HepG2 (cell line): ENCODE measurements around the gene DDAH1. TPM values are rescaled to one million over a fixed set of nuclear protein-coding genes. Genes with fewer than 3 reads are reported as not detected.

Experiments used
- ATAC-seq: fragments of 200-7000 bp; cut with Tn5 transposase; 3 replicates; pipeline ENCODE4 v1.9.1; 2020; ENCODE audit warnings: mild to moderate bottlenecking, moderate library complexity
- BruUV-seq: library from RNA; stranded (reverse); fragments of 400-500 nt; replicated peaks from 2 replicates; lab custom pipeline; 2021; lab: Mats Ljungman, UMichigan
- CTCF ChIA-PET: fragments of 300-600 bp; formaldehyde crosslinking; extraction: SDS; loops from one replicate; lab custom pipeline; 2021; ENCODE audit warnings: low total read pairs, inconsistent platforms, low intra/inter-chr PET ratio; lab: Yijun Ruan, JAX
- POLR2A ChIA-PET: fragments of 350-600 bp; sonication (Branson Sonifier 250); formaldehyde crosslinking; loops from one replicate; lab custom pipeline; 2020; ENCODE audit warnings: antibody characterized with exemption, inconsistent platforms; lab: Yijun Ruan, JAX
- DNase-seq: peaks from one replicate; pipeline ENCODE4 v3.0.0-alpha.2; 2015; ENCODE audit warnings: low spot score
- FAIRE-seq: peaks from 3 replicates; lab custom pipeline; 2011; peaks lifted over from hg19 to GRCh38; lab: Jason Lieb, UNC
- H2AFZ ChIP-seq: one replicate; pipeline ENCODE4 v1.6.1; 2011; ENCODE audit warnings: low read length, inconsistent platforms
- H3K27ac ChIP-seq: fragments of 300-600 bp; 3 replicates; pipeline ENCODE4 v1.8.0; 2011; ENCODE audit warnings: mixed run types, mild to moderate bottlenecking, mixed read lengths, low read length, inconsistent platforms; ENCODE audit not compliant: insufficient read depth; ENCODE audit errors: extremely low read length
- H3K27me3 ChIP-seq, 2 experiments: fragments of 200-600 bp in 1 of 2; 2 replicates in 1 of 2; 3 replicates in 1 of 2; pipeline versions ENCODE4 v1.6.0 to v1.8.0; 2011; ENCODE audit warnings: low read length in 2 of 2, mild to moderate bottlenecking in 2 of 2, moderate library complexity in 2 of 2, inconsistent platforms in 1 of 2; ENCODE audit not compliant: insufficient read depth in 2 of 2, control insufficient read depth in 1 of 2
- H3K36me3 ChIP-seq, 2 experiments: fragments of 200-600 bp in 1 of 2; replicated peaks in 1 of 2; 2 replicates in 1 of 2; 3 replicates in 1 of 2; pipeline versions ENCODE4 v1.5.1 to v1.8.0; 2011; ENCODE audit warnings: low read length in 2 of 2, inconsistent platforms in 1 of 2; ENCODE audit not compliant: insufficient read depth in 2 of 2, control insufficient read depth in 1 of 2
- H3K4me1 ChIP-seq: 2 replicates; pipeline ENCODE4 v1.5.1; 2012; ENCODE audit warnings: low read length, inconsistent platforms; ENCODE audit not compliant: insufficient read depth
- H3K4me2 ChIP-seq: 2 replicates; pipeline ENCODE4 v1.6.0; 2011; ENCODE audit warnings: low read depth, low read length, inconsistent platforms
- H3K4me3 ChIP-seq, 3 experiments: fragments of 200-600 bp in 1 of 3; sonication (generic), shearing (Covaris generic) in 1 of 3; replicated peaks in 1 of 3; 2 replicates each; pipeline ENCODE4 v1.5.1; 2011 to 2016; ENCODE audit warnings: low read length in 3 of 3, inconsistent platforms in 2 of 3, low read depth in 2 of 3, mild to moderate bottlenecking in 2 of 3, control low read depth in 1 of 3, mixed read lengths in 1 of 3; ENCODE audit not compliant: insufficient read depth in 1 of 3
- H3K79me2 ChIP-seq: one replicate; pipeline ENCODE4 v1.6.1; 2011; ENCODE audit warnings: low read length, inconsistent platforms; ENCODE audit not compliant: insufficient read depth
- H3K9ac ChIP-seq: 2 replicates; pipeline ENCODE4 v1.6.0; 2011; ENCODE audit warnings: mild to moderate bottlenecking, low read depth, low read length, inconsistent platforms; ENCODE audit not compliant: insufficient read depth
- H3K9me3 ChIP-seq: 2 replicates; pipeline ENCODE4 v1.5.1; 2012; ENCODE audit warnings: mild to moderate bottlenecking, low read length
- H4K20me1 ChIP-seq: 2 replicates; pipeline ENCODE4 v1.6.0; 2011; ENCODE audit warnings: inconsistent platforms, mild to moderate bottlenecking, low read length, moderate library complexity; ENCODE audit not compliant: insufficient read depth
- GABPA ChIP-seq, 2 experiments: IDR thresholded peaks; 2 replicates each; pipeline ENCODE4 v1.6.1; 2011 to 2016; ENCODE audit warnings: low read depth in 2 of 2, low read length in 1 of 2, missing biosample characterization in 1 of 2, missing genetic modification characterization in 1 of 2
- PATZ1 ChIP-seq: sonication (generic); formaldehyde crosslinking; IDR thresholded peaks from 2 replicates; pipeline ENCODE4 v1.4.0; 2020; ENCODE audit warnings: missing genetic modification reagents
- RORA ChIP-seq: sonication (generic); formaldehyde crosslinking; IDR thresholded peaks from 2 replicates; pipeline ENCODE4 v1.5.0; 2020; ENCODE audit warnings: mild to moderate bottlenecking, missing genetic modification reagents, moderate library complexity
- THAP11 ChIP-seq: IDR thresholded peaks from 2 replicates; pipeline ENCODE4 v1.6.1; 2016; ENCODE audit warnings: missing biosample characterization, missing genetic modification reagents
- ZBTB40 ChIP-seq, 2 experiments: fragments of 450-650 bp in 1 of 2; sonication (generic) in 1 of 2; formaldehyde crosslinking in 1 of 2; IDR thresholded peaks; 2 replicates each; pipeline versions ENCODE4 v1.6.1 to v1.8.0; 2016 to 2022; ENCODE audit warnings: antibody characterized with exemption in 1 of 2, mild to moderate bottlenecking in 1 of 2, missing genetic modification reagents in 1 of 2
- ZNF143 ChIP-seq: sonication (generic); formaldehyde crosslinking; IDR thresholded peaks from 2 replicates; pipeline ENCODE4 v1.4.0; 2020; ENCODE audit warnings: missing genetic modification reagents
- ZNF878 ChIP-seq: sonication (generic); formaldehyde crosslinking; IDR thresholded peaks from 2 replicates; pipeline ENCODE4 v1.8.1; 2023; ENCODE audit warnings: mild to moderate bottlenecking, missing genetic modification reagents, moderate library complexity
- WGBS: methylation state at CpG from one replicate; pipeline ENCODE4 v1.1.6; 2017; ENCODE audit warnings: low lambda C conversion rate; 5-methylcytosine and 5-hydroxymethylcytosine counted together
- in situ Hi-C: cut with HindIII; loops from 2 replicates; pipeline ENCODE4 v1.10.0; 2017; ENCODE audit warnings: low pct_unique_long_range_greater_than_20kb; ENCODE audit not compliant: extremely low pct_ligation_motif_present
- intact Hi-C: fragments of 100-400 bp; cut with micrococcal nuclease; formaldehyde crosslinking; loops from one replicate; pipeline ENCODE4 v1.10.0; 2022; ENCODE audit not compliant: unreplicated experiment
- polyA plus RNA-seq, 8 experiments: library from polyadenylated mRNA; depleted of rRNA in 3 of 8; stranded (reverse) in 7 of 8; unstranded in 1 of 8; fragments of >200 nt; fragmentation: Illumina TruSeq in 4 of 8; extraction: Trizol in 4 of 8; gene quantifications; 2 replicates each; pipeline versions ENCODE4 v1.2.1 to v1.2.3, GENCODE V29; 2011 to 2016; ENCODE audit warnings: low read depth in 4 of 8, missing spikeins in 1 of 8, mixed read lengths in 1 of 8; ENCODE audit not compliant: insufficient read depth in 1 of 8
- total RNA-seq, 5 experiments: library from RNA; depleted of rRNA; stranded (reverse); fragments of >200 nt; fragmentation: Illumina TruSeq; extraction: Trizol; gene quantifications; 2 replicates each; pipeline ENCODE4 v1.2.3, GENCODE V29; 2016; ENCODE audit warnings: low read depth in 1 of 5

DDAH1 gene
- total and polyA plus RNA-seq, 2 of the 13 experiments (the other 11 are each of a cell fraction or from before 2014, with no cell fraction given) = 39.7 to 64.4 TPM

GRCh38 chr1:85303440-85304162, 161.4 kb downstream of the DDAH1 start:
- no peaks in the 10 kb centered on the region for H3K36me3 ChIP-seq
- H2AFZ ChIP-seq = no peak overlapping the region
- 0 out of 5 replicates have a peak, but pooled peaks cover 0 to 4% of the 10 kb centered on the region in 2 experiments for H3K27me3 ChIP-seq
- H3K79me2 ChIP-seq = no peaks in the 10 kb centered on the region
- H3K9me3 ChIP-seq = no peaks in the 10 kb centered on the region
- TF ChIP-seq GABPA (IDR thresholded peaks at IDR 0.05; ENCODE audit: low read depth, low read length) = no peak
- peak; percentile 66 for TF ChIP-seq GABPA (CRISPR knock-in tag; IDR thresholded peaks at IDR 0.05; ENCODE audit: low read depth)
- 0 out of 2 replicates have a peak, but pooled peaks have one; percentile 34 for TF ChIP-seq ZNF143 (CRISPR knock-in tag)
- TF ChIP-seq RORA (CRISPR knock-in tag) = no peak
- no peak for TF ChIP-seq ZBTB40 (IDR thresholded peaks at IDR 0.05)
- TF ChIP-seq ZBTB40 (CRISPR knock-in tag; IDR thresholded peaks at IDR 0.05) = no peak
- TF ChIP-seq PATZ1 (CRISPR knock-in tag) = no peak
- no peak for TF ChIP-seq ZNF878 (CRISPR knock-in tag)
- peak; percentile 79 for TF ChIP-seq THAP11 (CRISPR knock-in tag)
- no peaks in the 10 kb centered on the region for H4K20me1 ChIP-seq
- BruUV-seq = no TSS peak
- intact Hi-C loops (loop anchor here (10.0 kb wide), 1 partner anchor 581 kb away; no protein-coding TSS in a partner anchor), in situ Hi-C loops (loop anchor here (10.0 kb wide), 1 partner anchor 581 kb away; no protein-coding TSS in a partner anchor)
- no peak overlapping the region for H3K9ac ChIP-seq
- no peak for DNase-seq
- ChIA-PET CTCF (no interaction called here), POLR2A (no interaction called here)
- WGBS = 38% methylated on average over 4 of the region's 4 CpGs
- H3K27ac ChIP-seq = no peak overlapping the region
- H3K4me1 ChIP-seq = peaks cover 14% of the 10 kb centered on the region
- no peak for FAIRE-seq
- no peak overlapping the region for H3K4me2 ChIP-seq
- H3K4me3 ChIP-seq = no peak overlapping the region
- ATAC-seq = no peak
